ENCODE measurements around the gene TBC1D32.
"Not testable (repeated sequence)": the region's sequence is repeated elsewhere in the genome, so short reads cannot be mapped to it uniquely, and the experiment has no call there.

The TBC1D32 gene

GRCh38 chr6:121339639-121340226, 5.5 kb upstream of the TBC1D32 start:
- DNase-seq (ENCODE audit: low read depth) = no peak
- H3K4me3 ChIP-seq (ENCODE audit: low read depth, low read length) = no peak overlapping the region
- no peak for TF ChIP-seq CTCF (conservative IDR thresholded peaks at IDR 0.05; ENCODE audit: low read depth, low read length)

- TF ChIP-seq CTCF (conservative IDR thresholded peaks at IDR 0.05; ENCODE audit: low read depth, low read length) = no peak
- H3K4me3 ChIP-seq (ENCODE audit: low read depth, low read length) = no peak overlapping the region
- DNase-seq (ENCODE audit: low read depth) = no peak
Observed at GRCh38 chr6:121338956-121339355, 4.7 kb upstream of the TBC1D32 start.

- TF ChIP-seq CTCF (conservative IDR thresholded peaks at IDR 0.05; ENCODE audit: low read depth, low read length) = no peak
- no peak overlapping the region for H3K4me3 ChIP-seq (ENCODE audit: low read depth, low read length)
- DNase-seq (ENCODE audit: low read depth) = no peak
Observed at GRCh38 chr6:121338366-121338765, 4.1 kb upstream of the TBC1D32 start.

GRCh38 chr6:121335087-121336008, 1.1 kb upstream of the TBC1D32 start:
- no peak for DNase-seq (ENCODE audit: low read depth)
- TF ChIP-seq CTCF (conservative IDR thresholded peaks at IDR 0.05; ENCODE audit: low read depth, low read length) = no peak
- H3K4me3 ChIP-seq (ENCODE audit: low read depth, low read length) = peak overlapping the region; percentile 80

- H3K4me3 ChIP-seq (ENCODE audit: low read depth, low read length) = peak overlapping the region; percentile 80
- not testable (repeated sequence) for DNase-seq (ENCODE audit: low read depth)
Observed at GRCh38 chr6:121333694-121334093, 586 bp downstream of the TBC1D32 start.

- no peak for TF ChIP-seq CTCF (conservative IDR thresholded peaks at IDR 0.05; ENCODE audit: low read depth, low read length)
- H3K4me3 ChIP-seq (ENCODE audit: low read depth, low read length) = no peak overlapping the region
- DNase-seq (ENCODE audit: low read depth) = no peak
Observed at GRCh38 chr6:121333196-121333595, 1.1 kb downstream of the TBC1D32 start.

GRCh38 chr6:121330516-121330915, 3.8 kb downstream of the TBC1D32 start:
- no peak overlapping the region for H3K4me3 ChIP-seq (ENCODE audit: low read depth, low read length)
- no peak for DNase-seq (ENCODE audit: low read depth)
- no peak for TF ChIP-seq CTCF (conservative IDR thresholded peaks at IDR 0.05; ENCODE audit: low read depth, low read length)

Measured in choroid plexus epithelial cell (primary cell).